Effector CD4-positive, alpha-beta T cell (primary cell): ENCODE measurements around the gene CPE.
"Not testable (repeated sequence)": the region's sequence is repeated elsewhere in the genome, so short reads cannot be mapped to it uniquely, and the experiment has no call there.

Experiments
- DNase-seq: peaks from one replicate; pipeline ENCODE4 v3.0.0-alpha.2; 2020

The CPE gene

DNA sequence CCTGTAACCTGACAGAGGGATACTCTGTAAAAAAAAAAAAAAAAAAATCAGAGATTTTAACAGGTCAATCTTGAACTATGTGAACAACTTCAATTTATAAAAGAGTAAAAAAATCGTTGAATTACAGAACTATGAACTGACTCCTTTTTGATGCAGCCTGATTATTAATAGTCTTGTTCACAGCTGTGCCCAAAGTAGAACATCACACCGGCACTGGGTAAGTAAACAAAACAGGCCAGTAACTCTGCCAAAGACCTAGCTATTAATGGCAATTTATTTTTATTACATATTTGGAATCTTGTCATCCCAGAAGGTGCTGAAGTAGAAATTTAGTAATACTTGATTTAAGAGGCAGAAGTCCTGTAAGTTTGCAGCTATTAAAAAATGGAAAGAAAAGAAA, 31.4 kb downstream of the CPE start:
- DNase-seq = no peak

DNA sequence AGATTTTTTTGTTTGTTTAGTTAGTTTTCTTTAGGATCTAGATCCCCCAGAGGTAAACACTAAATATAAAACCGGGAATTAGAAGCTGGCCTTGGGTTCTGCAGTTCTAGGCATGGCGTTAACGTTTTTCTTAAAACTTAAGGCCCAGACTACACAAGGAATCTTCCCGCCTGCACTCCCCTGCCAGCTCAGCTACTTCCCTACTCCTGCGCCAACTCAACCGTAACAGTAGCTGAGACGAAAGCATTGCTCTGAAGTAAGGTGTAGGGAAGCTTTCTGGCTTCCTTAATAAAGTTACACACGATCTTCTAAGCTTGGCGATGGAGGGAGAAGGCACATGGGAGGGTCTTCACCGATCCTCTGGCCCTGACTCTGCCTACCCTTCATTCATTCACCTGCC, 37.1 kb downstream of the CPE start:
- no peak for DNase-seq

GRCh38 chr4:165418073-165418472, 39.3 kb downstream of the CPE start:
- no peak for DNase-seq

DNA sequence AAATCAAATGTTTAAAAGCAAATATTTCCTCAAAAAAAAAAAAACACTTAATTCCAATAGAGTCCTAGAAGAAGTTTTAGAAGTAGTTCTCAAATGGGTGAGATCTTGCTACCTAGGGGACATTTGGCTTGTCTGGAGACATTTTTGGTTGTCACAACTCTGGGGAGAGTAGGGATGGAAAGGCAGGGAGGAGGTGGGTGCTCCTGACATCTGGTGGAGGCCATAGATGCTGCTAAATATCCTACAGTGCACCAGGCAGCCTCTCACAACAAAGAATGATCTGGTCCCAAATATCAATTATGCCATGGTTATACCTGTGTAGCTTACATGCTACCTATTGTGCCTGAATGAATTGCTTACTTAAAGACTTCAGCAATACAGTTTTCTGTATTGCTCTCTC, 46.8 kb downstream of the CPE start:
- no peak for DNase-seq

DNA sequence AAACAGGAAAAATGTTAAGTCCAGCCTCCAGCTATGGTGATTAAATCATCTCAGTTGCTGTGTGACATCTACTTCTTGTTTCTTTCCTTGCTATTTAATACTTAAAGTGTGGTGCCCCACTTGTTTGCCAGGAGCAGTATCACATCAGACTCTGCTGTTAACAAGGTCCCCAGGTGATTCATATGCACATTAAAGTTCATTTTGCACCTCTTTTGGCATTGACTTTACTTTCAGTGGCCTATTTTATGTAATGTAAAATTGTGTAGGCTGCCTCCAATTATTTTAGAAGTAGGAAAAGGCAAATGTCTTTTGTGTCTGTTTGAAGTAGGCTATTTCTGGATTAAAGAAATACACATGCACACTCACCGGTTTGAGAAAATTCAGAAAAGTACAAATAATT, 47.5 kb downstream of the CPE start:
- no peak for DNase-seq

DNA sequence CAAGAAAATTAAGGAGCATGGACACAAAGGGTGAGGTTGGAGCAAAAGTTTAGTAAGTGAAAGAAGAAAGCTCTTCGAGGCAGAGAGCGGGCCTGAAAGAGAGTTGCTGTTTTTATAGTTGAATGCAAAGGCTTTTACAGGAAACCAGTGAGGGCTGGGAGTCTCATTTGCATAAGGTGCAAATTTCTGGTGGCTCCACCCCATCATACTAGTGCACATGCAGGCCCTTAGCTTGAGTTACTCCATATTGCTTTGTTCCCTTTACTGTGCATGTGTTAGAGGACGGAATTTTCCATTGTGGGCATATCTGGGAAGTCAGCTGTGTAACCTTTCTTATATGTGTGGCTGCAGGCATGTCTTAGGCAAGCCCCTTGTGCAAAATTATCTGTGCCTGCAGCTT, 48.0 kb downstream of the CPE start:
- no peak for DNase-seq

DNA sequence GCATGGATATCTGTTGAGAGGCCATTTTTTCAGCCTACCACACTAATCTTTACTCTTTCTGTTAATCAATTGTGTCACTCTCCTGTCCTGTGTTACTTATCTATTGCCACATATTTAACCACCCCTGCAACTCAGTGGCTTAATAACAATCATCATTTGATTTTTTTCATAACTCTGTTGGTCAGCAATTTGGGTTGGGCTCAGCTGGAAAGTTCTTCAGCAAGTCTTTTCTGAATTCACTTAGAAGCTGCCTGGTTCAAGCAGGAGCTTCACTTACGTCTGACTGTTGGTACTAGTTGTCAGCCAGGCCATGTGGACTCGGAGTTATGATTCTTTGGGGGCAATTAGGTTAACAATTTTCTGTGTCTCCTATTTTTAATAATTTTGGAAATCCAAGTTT, 50.1 kb downstream of the CPE start:
- no peak for DNase-seq

GRCh38 chr4:165433529-165433928, 54.7 kb downstream of the CPE start:
- no peak for DNase-seq

DNA sequence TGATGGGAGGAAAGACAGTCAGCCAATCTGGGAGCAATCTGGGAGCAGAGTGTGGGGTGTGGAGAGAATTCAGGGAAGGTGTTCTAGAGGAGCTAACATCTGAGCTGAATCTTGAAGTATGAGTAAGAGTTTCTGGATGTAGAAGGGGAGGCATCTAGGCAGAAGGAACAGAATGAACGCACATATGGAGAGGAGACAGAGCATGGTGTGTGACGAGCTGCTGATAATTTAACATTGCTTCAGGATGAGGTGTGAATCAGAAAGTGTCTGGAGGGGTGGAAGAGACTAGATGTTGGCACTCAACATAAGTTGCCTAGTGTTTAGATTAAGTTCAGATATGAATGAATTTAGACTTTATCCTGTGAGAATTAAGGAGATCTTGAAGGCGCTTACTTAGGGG, 58.9 kb downstream of the CPE start:
- no peak for DNase-seq

- DNase-seq = no peak
These were observed 60.5 kb downstream of the CPE start for GRCh38 chr4:165439344-165439743.

GRCh38 chr4:165439981-165440380, 61.2 kb downstream of the CPE start:
- no peak for DNase-seq

DNA sequence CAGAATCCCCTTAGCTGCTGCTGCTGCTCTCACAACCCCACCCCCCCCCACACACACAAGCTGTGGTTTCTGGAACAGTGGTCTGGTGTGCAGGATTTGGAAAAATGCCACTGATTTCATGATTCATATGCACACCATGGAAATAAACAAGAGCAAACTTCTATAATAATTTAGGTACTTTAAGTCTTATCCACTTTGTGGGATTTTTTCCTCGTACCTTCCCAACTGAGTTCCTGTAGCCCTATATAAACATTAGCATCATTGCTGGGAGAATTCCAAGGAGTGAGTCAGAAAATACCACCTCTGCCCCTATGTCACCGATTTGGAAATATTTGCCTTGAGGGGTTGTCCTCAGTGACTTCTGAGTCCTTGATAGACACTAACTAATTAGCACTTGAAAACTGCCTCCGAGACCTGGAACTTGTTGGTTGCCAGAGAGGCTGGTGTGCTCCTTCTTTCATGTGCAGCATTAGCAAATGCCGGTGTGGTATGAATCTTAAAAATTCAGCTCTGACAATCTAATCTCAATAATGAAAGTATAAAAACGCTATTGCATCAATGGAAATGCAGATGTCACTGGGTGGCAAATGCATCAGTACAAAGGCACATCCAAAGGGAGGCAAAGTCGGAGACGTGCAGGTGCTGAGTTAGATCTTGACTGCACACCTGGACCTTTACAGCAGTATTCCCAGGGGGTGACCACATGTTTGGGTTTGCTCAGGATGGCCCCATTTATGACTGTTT, 61.8 kb downstream of the CPE start:
- no peak for DNase-seq

DNA sequence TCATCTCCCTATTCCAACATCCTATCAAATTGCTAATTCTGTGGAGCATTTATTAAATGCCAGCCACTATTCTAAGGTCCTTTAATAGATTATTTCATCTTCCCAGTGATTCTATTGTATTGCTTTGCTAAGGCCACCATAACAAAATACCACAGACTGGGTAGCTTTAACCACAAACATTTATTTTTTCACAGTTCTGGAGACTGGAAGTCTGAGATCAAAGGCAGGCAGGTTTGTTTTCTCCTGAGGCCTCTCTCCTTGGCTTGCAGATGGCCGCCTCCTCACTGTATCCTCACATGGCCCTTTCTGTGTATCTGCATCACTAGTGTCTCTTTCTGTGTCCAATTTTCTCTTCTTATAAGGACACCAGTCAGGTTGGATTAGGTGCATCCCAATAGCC, 64.5 kb downstream of the CPE start:
- DNase-seq = no peak

GRCh38 chr4:165448700-165449099, 69.9 kb downstream of the CPE start:
- DNase-seq = no peak

DNA sequence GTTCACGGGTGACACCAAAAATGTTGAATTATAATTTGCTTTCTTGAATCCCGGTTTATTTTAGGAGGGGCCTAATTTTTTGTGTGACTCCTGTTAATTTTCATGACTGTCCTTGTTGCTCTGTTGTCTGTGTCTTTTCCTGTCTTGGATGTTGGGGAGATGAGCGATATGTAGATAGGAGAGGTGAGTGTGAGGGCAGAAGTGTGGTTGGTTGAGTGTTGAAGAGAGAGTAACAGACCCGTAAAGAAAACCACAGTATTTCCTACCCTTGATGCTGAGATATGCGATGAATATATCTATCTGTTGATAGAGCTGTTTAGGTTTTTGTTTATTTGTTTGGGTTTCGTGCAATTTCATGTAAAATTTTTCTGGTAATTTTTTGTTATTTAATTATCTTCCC, 70.5 kb downstream of the CPE start:
- no peak for DNase-seq

DNA sequence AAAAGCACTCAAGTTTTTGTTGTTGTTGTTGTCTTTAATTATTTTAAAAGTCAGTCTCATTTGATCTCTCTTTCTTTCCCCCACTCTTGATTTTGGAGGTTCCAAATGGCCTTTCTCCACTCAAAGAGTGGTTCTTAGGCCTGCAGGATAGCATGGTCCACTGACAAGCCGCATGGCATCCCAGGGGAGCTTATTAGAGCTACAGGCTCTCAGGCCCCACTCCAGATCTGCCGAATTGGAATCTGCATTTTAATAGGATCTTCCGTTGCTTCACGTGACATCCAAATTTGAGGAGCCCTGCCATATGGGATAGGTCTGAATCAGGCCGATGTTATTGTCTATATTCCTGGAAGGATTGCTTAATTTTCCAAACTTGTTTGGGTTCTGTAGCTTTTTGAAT, 72.1 kb downstream of the CPE start:
- DNase-seq = no peak

GRCh38 chr4:165453140-165453539, 74.3 kb downstream of the CPE start:
- not testable (repeated sequence) for DNase-seq

- DNase-seq = no peak
These were observed 75.6 kb downstream of the CPE start for GRCh38 chr4:165454426-165454825.

- no peak for DNase-seq
These were observed 79.0 kb downstream of the CPE start for GRCh38 chr4:165457793-165458192.

DNA sequence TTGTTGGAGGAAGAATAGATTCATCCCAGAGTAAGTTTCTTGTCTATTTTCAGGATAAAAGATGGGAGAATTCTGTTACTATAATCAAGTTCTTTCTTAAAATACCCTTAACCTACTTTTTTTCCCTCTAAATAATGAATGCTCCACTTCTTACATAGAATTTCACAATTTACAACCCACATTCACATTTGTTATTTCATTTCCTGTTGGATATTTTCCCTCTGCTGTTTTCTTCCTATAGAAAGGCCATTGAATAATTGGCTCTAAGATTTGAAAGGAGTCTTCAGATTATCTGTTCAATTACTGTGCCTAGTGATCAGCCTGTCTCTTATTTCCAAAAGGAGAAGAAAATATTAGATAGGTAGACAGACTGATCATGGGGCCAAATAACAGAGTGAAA, 79.7 kb downstream of the CPE start:
- DNase-seq = no peak

- no peak for DNase-seq
These were observed 82.5 kb downstream of the CPE start for GRCh38 chr4:165461159-165461821.

DNA sequence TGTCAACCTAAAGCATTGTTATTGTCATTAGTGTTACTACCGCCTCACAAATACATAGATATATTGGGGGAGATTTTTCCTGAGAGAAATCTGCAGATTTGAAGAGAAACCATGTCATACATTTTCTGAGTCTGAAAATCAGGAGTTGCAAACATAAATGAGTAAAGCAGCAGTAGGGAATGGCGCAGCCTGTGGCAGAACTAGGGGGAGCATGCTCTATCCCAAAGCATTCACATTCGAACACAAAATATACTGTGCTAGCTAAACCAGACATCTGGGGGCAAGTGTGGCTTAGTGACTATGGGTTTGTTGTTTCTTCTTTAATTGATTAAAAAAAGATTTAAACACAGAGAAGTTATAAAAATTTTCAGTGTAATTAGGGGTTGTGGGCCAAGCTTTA, 83.2 kb downstream of the CPE start:
- DNase-seq = no peak

DNA sequence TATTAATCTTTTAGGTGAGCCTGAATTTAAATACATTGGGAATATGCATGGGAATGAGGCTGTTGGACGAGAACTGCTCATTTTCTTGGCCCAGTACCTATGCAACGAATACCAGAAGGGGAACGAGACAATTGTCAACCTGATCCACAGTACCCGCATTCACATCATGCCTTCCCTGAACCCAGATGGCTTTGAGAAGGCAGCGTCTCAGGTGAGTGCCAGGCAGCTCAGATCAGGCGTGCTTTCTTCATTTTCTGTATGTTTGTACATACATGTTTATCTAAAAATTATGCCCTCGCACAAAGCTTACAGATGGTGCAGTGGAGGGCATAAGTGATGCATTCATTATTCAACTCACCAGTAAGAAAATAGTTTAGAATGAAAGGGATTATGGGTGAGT, 85.6 kb downstream of the CPE start:
- DNase-seq = no peak

DNA sequence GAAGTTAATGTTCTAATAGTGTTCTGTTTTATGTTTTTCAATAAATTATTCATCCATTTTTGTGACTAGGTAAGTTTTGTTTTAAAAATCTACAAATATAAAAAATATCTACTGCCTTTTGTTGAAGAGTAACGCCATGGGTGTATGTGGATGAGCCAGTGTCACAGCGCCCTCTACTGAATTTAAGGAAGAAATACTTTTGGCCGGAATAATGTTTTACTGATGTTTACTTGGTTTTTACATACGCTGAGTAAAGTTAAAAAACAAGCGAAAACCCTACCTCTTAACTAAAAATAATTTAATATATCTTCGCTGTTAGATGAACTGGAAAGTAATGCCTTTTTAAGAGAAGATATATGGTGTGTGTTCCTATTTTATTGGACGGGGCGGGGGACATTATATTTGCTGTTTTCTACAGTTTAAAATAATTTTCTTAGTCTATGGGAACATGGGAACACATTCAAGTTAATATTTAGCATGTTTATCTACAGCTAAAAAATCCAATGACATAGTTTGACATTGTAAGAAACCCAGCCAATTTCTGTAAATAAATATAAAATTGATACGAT, 86.1 kb downstream of the CPE start:
- DNase-seq = no peak

GRCh38 chr4:165470009-165470408, 91.2 kb downstream of the CPE start:
- no peak for DNase-seq
